Mesendoderm (in vitro differentiated cells): Measurements from ENCODE around the gene FRAT2.
A peak's percentile ranks its signal among the peaks of the same experiment; 100 is the strongest.

Source experiments
- DNase-seq: peaks from one replicate; pipeline ENCODE4 v3.0.0; 2013
- H2AK5ac ChIP-seq: 2 replicates; pipeline ENCODE4 v1.6.1; 2013; ENCODE audit warnings: low read length, inconsistent platforms
- H2BK120ac ChIP-seq: 2 replicates; pipeline ENCODE4 v1.6.1; 2013; ENCODE audit warnings: low read depth, mild to moderate bottlenecking, low read length, moderate library complexity, mixed read lengths
- H2BK15ac ChIP-seq: replicated peaks from 2 replicates; pipeline ENCODE4 v1.6.1; 2013; ENCODE audit warnings: low read depth, mild to moderate bottlenecking, moderate library complexity
- H2BK5ac ChIP-seq: 2 replicates; pipeline ENCODE4 v1.6.1; 2013; ENCODE audit warnings: low read length, inconsistent platforms
- H3K18ac ChIP-seq: 2 replicates; pipeline ENCODE4 v1.6.1; 2013; ENCODE audit warnings: mild to moderate bottlenecking, low read length, mixed read lengths
- H3K23ac ChIP-seq: one replicate; pipeline ENCODE4 v1.6.1; 2013; ENCODE audit warnings: low read length
- H3K27ac ChIP-seq: 2 replicates; pipeline ENCODE4 v1.5.1; 2013; ENCODE audit warnings: low read depth, mild to moderate bottlenecking, inconsistent platforms, low read length, moderate library complexity
- H3K27me3 ChIP-seq: 2 replicates; pipeline ENCODE4 v1.6.1; 2013; ENCODE audit warnings: low read length, control low read depth, mild to moderate bottlenecking, inconsistent platforms; ENCODE audit not compliant: insufficient read depth, poor library complexity
- H3K36me3 ChIP-seq: 2 replicates; pipeline ENCODE4 v1.6.1; 2013; ENCODE audit warnings: low read length, inconsistent platforms; ENCODE audit not compliant: control insufficient read depth, insufficient read depth
- H3K4ac ChIP-seq: one replicate; pipeline ENCODE4 v1.6.1; 2013; ENCODE audit warnings: low read depth, mild to moderate bottlenecking, low read length, moderate library complexity
- H3K4me1 ChIP-seq: 2 replicates; pipeline ENCODE4 v1.6.1; 2013; ENCODE audit warnings: low read depth, low read length, inconsistent platforms; ENCODE audit not compliant: control insufficient read depth
- H3K4me2 ChIP-seq: 2 replicates; pipeline ENCODE4 v1.6.1; 2013; ENCODE audit warnings: low read length
- H3K4me3 ChIP-seq: 2 replicates; pipeline ENCODE4 v1.5.1; 2013; ENCODE audit warnings: mild to moderate bottlenecking, low read length
- H3K56ac ChIP-seq: one replicate; pipeline ENCODE4 v1.6.1; 2013; ENCODE audit warnings: low read length
- H3K79me1 ChIP-seq: 2 replicates; pipeline ENCODE4 v1.6.1; 2013; ENCODE audit warnings: low read length, inconsistent platforms
- H3K79me2 ChIP-seq: 2 replicates; pipeline ENCODE4 v1.6.1; 2013; ENCODE audit warnings: mild to moderate bottlenecking, low read length; ENCODE audit not compliant: control insufficient read depth, insufficient read depth
- H3K9ac ChIP-seq: 2 replicates; pipeline ENCODE4 v1.6.1; 2013; ENCODE audit warnings: low read length, inconsistent platforms
- H4K5ac ChIP-seq: one replicate; pipeline ENCODE4 v1.6.1; 2013; ENCODE audit warnings: low read length
- H4K8ac ChIP-seq: one replicate; pipeline ENCODE4 v1.6.1; 2013; ENCODE audit warnings: low read depth, mild to moderate bottlenecking, control low read depth, low read length, moderate library complexity
- WGBS: extraction: QIAGEN DNeasy Blood & Tissue Kit; methylation state at CpG from one replicate; pipeline ENCODE4 v1.1.7; 2013; ENCODE audit warnings: low lambda C conversion rate, missing lambda C conversion rate; ENCODE audit not compliant: insufficient coverage; ENCODE audit errors: extremely low coverage; 5-methylcytosine and 5-hydroxymethylcytosine counted together

FRAT2 gene

GRCh38 chr10:97321804-97322190, 12.7 kb downstream of the FRAT2 start:
- Histone ChIP-seq H3K23ac (no peak overlapping the region), H3K36me3 (no peaks in the 10 kb centered on the region), H3K79me1 (no peaks in the 10 kb centered on the region), H3K56ac (no peak overlapping the region), H3K79me2 (no peaks in the 10 kb centered on the region), H4K5ac (no peak overlapping the region), H3K4ac (no peak overlapping the region), H2BK5ac (no peak overlapping the region), H2BK120ac (no peak overlapping the region), H3K9ac (no peak overlapping the region), H3K4me3 (no peak overlapping the region), H3K27me3 (peaks cover 3% of the 10 kb centered on the region), H3K27ac (no peak overlapping the region), H2BK15ac (no peak overlapping the region), H3K4me2 (no peak overlapping the region), H3K4me1 (peaks cover 3% of the 10 kb centered on the region), H2AK5ac (no peak overlapping the region), H4K8ac (no peak overlapping the region), H3K18ac (no peak overlapping the region)
- DNase-seq: peak; percentile 78
- WGBS: no CpG with 5 or more reads among the region's 3 CpGs

- no CpG with 5 or more reads among the region's 38 CpGs for WGBS
- peak; percentile 53 for DNase-seq
Measured at GRCh38 chr10:97321032-97321803, 13.3 kb downstream of the FRAT2 start.

GRCh38 chr10:97320480-97321031, 14.0 kb downstream of the FRAT2 start:
- no peak overlapping the region for H3K4me3 ChIP-seq
- no peaks in the 10 kb centered on the region for H3K36me3 ChIP-seq
- no peak overlapping the region for H2BK120ac ChIP-seq
- H4K5ac ChIP-seq: no peak overlapping the region
- no peak overlapping the region for H3K4ac ChIP-seq
- H2AK5ac ChIP-seq: no peak overlapping the region
- no peak overlapping the region for H2BK5ac ChIP-seq
- no peak overlapping the region for H4K8ac ChIP-seq
- H3K4me1 ChIP-seq: peaks cover 3% of the 10 kb centered on the region
- WGBS: no CpG with 5 or more reads among the region's 24 CpGs
- H2BK15ac ChIP-seq: no peak overlapping the region
- no peak overlapping the region for H3K27ac ChIP-seq
- DNase-seq: no peak
- H3K9ac ChIP-seq: peak overlapping the region; percentile 82
- H3K18ac ChIP-seq: no peak overlapping the region
- no peaks in the 10 kb centered on the region for H3K79me2 ChIP-seq
- peaks cover 3% of the 10 kb centered on the region for H3K27me3 ChIP-seq
- peak overlapping the region; percentile 91 for H3K56ac ChIP-seq
- H3K4me2 ChIP-seq: peak overlapping the region; percentile 77
- peak overlapping the region; percentile 59 for H3K23ac ChIP-seq
- no peaks in the 10 kb centered on the region for H3K79me1 ChIP-seq

More at GRCh38 chr10:97321032-97321803, 13.3 kb downstream of the FRAT2 start:
- Histone ChIP-seq H4K8ac (no peak overlapping the region), H3K36me3 (no peaks in the 10 kb centered on the region), H2BK5ac (no peak overlapping the region), H3K4me2 (peak overlapping the region; percentile 20), H3K79me2 (no peaks in the 10 kb centered on the region), H3K4me3 (no peak overlapping the region), H3K9ac (no peak overlapping the region), H3K4me1 (peaks cover 3% of the 10 kb centered on the region), H2AK5ac (no peak overlapping the region), H3K27ac (no peak overlapping the region), H2BK15ac (no peak overlapping the region), H4K5ac (no peak overlapping the region), H3K23ac (no peak overlapping the region), H3K18ac (no peak overlapping the region), H2BK120ac (no peak overlapping the region), H3K4ac (no peak overlapping the region), H3K56ac (peak overlapping the region; percentile 91), H3K79me1 (no peaks in the 10 kb centered on the region), H3K27me3 (peaks cover 3% of the 10 kb centered on the region)

- WGBS: no CpG with 5 or more reads among the region's 83 CpGs
- Histone ChIP-seq H3K79me2 (no peaks in the 10 kb centered on the region), H3K36me3 (no peaks in the 10 kb centered on the region), H2BK5ac (no peak overlapping the region), H2BK120ac (no peak overlapping the region), H4K8ac (no peak overlapping the region), H3K4me1 (peaks cover 3% of the 10 kb centered on the region), H3K23ac (peak overlapping the region; percentile 66), H3K18ac (no peak overlapping the region), H3K4ac (no peak overlapping the region), H3K9ac (peak overlapping the region; percentile 82), H3K27ac (no peak overlapping the region), H3K4me2 (peak overlapping the region; percentile 77), H3K4me3 (peak overlapping the region; percentile 64), H4K5ac (no peak overlapping the region), H2BK15ac (no peak overlapping the region), H3K79me1 (no peaks in the 10 kb centered on the region), H3K27me3 (peaks cover 3% of the 10 kb centered on the region), H2AK5ac (no peak overlapping the region), H3K56ac (peak overlapping the region; percentile 91)
- DNase-seq: peak; percentile 79
Measured at GRCh38 chr10:97319671-97320479, 14.7 kb downstream of the FRAT2 start.

GRCh38 chr10:97318772-97319651, 15.5 kb downstream of the FRAT2 start, which contains the start of gene FRAT1:
Gene FRAT1, plus strand, starts transcription at chr10:97319271. Its CDS starts 183 bp downstream, at chr10:97319454.
- Histone ChIP-seq H3K27me3 (peaks cover 3% of the 10 kb centered on the region), H2AK5ac (no peak within 1 kb of the TSS), H3K4me2 (peak within 1 kb of the TSS; percentile 95), H3K4ac (no peak within 1 kb of the TSS), H4K5ac (no peak within 1 kb of the TSS), H3K56ac (peak within 1 kb of the TSS; percentile 99), H3K4me1 (peaks cover 3% of the 10 kb centered on the region), H3K36me3 (no peaks in the 10 kb centered on the region), H3K79me2 (no peaks in the 10 kb centered on the region), H2BK15ac (no peak within 1 kb of the TSS), H3K9ac (peak within 1 kb of the TSS; percentile 87), H4K8ac (no peak within 1 kb of the TSS), H3K27ac (peak within 1 kb of the TSS; percentile 80), H3K79me1 (no peaks in the 10 kb centered on the region), H3K4me3 (peak within 1 kb of the TSS; percentile 76), H2BK120ac (peak within 1 kb of the TSS; percentile 56), H3K18ac (peak within 1 kb of the TSS; percentile 83), H3K23ac (peak within 1 kb of the TSS; percentile 66), H2BK5ac (peak within 1 kb of the TSS; percentile 99)
- no CpG with 5 or more reads among the region's 79 CpGs for WGBS
- DNase-seq: peak; percentile 92
